GM13976 (cell line): ENCODE results near the gene SCARF1.
A peak's percentile ranks its signal among the peaks of the same experiment; 100 is the strongest.

Experiments used
- DNase-seq: peaks from one replicate; pipeline ENCODE4 v3.0.0; 2012; ENCODE audit warnings: low spot score
- in situ Hi-C: fragments of 300-500 bp; cut with MboI; formaldehyde crosslinking; loops from one replicate; pipeline ENCODE4 v1.12.0; 2022; ENCODE audit warnings: low sequenced_read_pairs, mixed read lengths, inconsistent platforms; ENCODE audit not compliant: unreplicated experiment
- TF ChIP-seq, protein P1 (sequence below): IDR thresholded peaks from 2 replicates; pipeline ENCODE4 v1.5.1; 2012; ENCODE audit warnings: borderline replicate concordance, mild to moderate bottlenecking; ENCODE audit not compliant: insufficient read depth; ENCODE audit errors: extremely low read depth, missing control alignments, control extremely low read depth

The SCARF1 gene

GRCh38 chr17:1607971-1608320, 37.6 kb downstream of the SCARF1 start:
- TF ChIP-seq, protein P1, sequence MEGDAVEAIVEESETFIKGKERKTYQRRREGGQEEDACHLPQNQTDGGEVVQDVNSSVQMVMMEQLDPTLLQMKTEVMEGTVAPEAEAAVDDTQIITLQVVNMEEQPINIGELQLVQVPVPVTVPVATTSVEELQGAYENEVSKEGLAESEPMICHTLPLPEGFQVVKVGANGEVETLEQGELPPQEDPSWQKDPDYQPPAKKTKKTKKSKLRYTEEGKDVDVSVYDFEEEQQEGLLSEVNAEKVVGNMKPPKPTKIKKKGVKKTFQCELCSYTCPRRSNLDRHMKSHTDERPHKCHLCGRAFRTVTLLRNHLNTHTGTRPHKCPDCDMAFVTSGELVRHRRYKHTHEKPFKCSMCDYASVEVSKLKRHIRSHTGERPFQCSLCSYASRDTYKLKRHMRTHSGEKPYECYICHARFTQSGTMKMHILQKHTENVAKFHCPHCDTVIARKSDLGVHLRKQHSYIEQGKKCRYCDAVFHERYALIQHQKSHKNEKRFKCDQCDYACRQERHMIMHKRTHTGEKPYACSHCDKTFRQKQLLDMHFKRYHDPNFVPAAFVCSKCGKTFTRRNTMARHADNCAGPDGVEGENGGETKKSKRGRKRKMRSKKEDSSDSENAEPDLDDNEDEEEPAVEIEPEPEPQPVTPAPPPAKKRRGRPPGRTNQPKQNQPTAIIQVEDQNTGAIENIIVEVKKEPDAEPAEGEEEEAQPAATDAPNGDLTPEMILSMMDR = no peak
- in situ Hi-C loops = no loop called here
- DNase-seq = no peak

- TF ChIP-seq, protein P1 = no peak
- peak; percentile 66 for DNase-seq
- in situ Hi-C loops = no loop called here
Observed at GRCh38 chr17:1606352-1606985, 39.1 kb downstream of the SCARF1 start.

- no peak for DNase-seq
- in situ Hi-C loops = no loop called here
- TF ChIP-seq, protein P1 = no peak
Observed at GRCh38 chr17:1605681-1606351, 39.7 kb downstream of the SCARF1 start.

DNA sequence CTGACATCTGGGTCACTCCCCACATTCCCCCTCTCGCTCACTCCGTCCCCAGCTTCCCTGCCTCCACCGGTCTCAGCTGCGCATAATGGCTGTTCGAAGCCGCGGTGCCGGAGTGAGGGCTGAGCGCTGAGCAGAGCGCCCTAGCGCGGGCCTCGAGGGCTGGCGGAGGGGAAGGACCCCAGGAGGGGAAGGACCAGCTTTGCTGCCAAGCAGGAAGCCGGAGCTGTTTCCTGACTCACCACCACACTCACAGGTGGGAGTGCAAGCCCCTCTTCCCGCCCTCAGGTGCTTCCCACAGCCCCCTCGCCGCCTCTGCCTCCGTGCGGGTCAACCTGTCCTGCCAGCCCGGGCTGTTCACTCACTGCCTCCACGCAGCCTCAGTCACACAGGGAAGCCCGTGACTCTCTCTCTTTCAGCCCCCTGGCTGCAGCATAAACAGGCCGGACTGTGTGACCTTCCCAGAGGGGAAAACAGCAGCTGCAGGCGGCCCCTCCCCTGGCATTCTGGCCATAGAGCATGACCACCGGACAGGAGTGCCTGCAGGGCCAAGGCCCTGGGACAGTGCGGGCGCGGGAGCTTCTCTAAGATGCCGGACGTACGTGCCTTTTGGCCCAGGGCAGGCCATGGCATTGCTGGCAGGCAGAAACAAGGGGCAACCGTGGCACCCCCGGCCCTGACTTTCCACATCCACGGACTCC, 40.6 kb downstream of the SCARF1 start:
- TF ChIP-seq, protein P1 = no peak
- in situ Hi-C loops = no loop called here
- DNase-seq = no peak

GRCh38 chr17:1601571-1601970, 44.0 kb downstream of the SCARF1 start:
- in situ Hi-C loops = no loop called here
- TF ChIP-seq, protein P1 = no peak
- DNase-seq = no peak

DNA sequence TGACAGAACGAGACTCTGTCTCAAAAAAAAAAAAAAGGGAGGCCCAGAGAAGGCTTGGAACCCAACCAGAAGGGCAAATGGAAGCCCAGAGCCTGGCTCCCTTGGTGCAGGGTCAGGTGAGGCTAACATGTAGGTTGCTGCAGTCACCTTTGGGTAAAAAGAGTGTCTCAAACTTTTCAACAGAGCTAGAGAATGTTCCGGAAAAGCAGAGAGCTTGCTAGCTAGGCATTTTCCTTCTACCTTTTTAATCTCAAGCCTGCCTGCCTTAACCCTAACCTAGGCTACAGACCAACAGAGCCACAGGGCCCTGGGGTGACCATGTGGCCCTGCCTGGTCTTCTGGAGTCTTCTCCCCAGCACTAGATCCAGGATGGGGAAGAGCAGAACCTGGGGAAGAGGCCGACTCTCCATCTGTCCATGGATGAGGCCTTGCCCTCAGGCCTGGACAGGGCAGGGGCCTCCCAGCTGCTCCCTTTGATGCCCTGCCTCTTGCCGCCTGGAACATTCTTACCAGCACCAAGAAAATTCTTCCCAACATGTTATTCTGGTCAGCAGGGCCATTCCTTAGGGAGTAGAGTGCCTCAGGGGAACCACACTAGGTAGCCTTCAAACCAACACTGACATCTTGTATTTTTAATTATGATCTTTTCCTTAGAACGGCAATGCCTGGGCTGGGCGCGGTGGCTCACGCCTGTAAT, 47.0 kb downstream of the SCARF1 start:
- in situ Hi-C loops = no loop called here
- no peak for DNase-seq
- TF ChIP-seq, protein P1 = no peak
